MCF 10A (cell line): ENCODE results near the gene TOP3A. TPM values are rescaled to one million over a fixed set of nuclear protein-coding genes. Genes with fewer than 3 reads are reported as not detected.

ENCODE experiments used
- BruUV-seq: library from RNA; stranded (reverse); fragments of 400-500 nt; replicated peaks from 2 replicates; lab custom pipeline; 2021; lab: Mats Ljungman, UMichigan
- CTCF ChIA-PET: fragments of 300-600 bp; sonication (Branson Sonifier 250); formaldehyde crosslinking; extraction: SDS; loops from one replicate; lab custom pipeline; 2021; ENCODE audit warnings: antibody characterized with exemption, inconsistent platforms; lab: Yijun Ruan, JAX
- POLR2A ChIA-PET: fragments of 300-600, 350-650 bp; sonication (Branson Sonifier 250); formaldehyde crosslinking; extraction: SDS; loops from one replicate; lab custom pipeline; 2020; ENCODE audit warnings: antibody characterized with exemption, inconsistent platforms; lab: Yijun Ruan, JAX
- DNase-seq: peaks from one replicate; pipeline ENCODE4 v3.0.0-alpha.2; 2018; ENCODE audit not compliant: unreplicated experiment
- H3K27ac Mint-ChIP-seq: one replicate; pipeline ENCODE4 v1.8.0; 2022; ENCODE audit warnings: mild to moderate bottlenecking, low read depth, mixed read lengths; ENCODE audit not compliant: unreplicated experiment
- H3K27me3 Mint-ChIP-seq: one replicate; pipeline ENCODE4 v1.8.0; 2022; ENCODE audit warnings: mixed read lengths; ENCODE audit not compliant: insufficient read depth, unreplicated experiment
- H3K36me3 Mint-ChIP-seq: one replicate; pipeline ENCODE4 v1.8.0; 2022; ENCODE audit warnings: mild to moderate bottlenecking, moderate library complexity, mixed read lengths; ENCODE audit not compliant: insufficient read depth, unreplicated experiment
- H3K4me1 Mint-ChIP-seq: one replicate; pipeline ENCODE4 v1.8.0; 2022; ENCODE audit warnings: mixed read lengths; ENCODE audit not compliant: insufficient read depth, unreplicated experiment
- H3K4me3 Mint-ChIP-seq: one replicate; pipeline ENCODE4 v1.8.0; 2022; ENCODE audit warnings: mild to moderate bottlenecking, moderate library complexity, mixed read lengths; ENCODE audit not compliant: unreplicated experiment
- H3K9me3 Mint-ChIP-seq: one replicate; pipeline ENCODE4 v1.8.0; 2022; ENCODE audit warnings: mixed read lengths; ENCODE audit not compliant: unreplicated experiment
- CTCF ChIP-seq: fragments of 200-600 bp; IDR thresholded peaks from one replicate; pipeline ENCODE4 v1.8.0; 2022; ENCODE audit warnings: antibody characterized with exemption, mild to moderate bottlenecking; ENCODE audit not compliant: unreplicated experiment
- intact Hi-C: fragments of 100-400 bp; cut with micrococcal nuclease; formaldehyde crosslinking; loops from 2 replicates; pipeline ENCODE4 v1.14.1; 2022
- total RNA-seq: library from RNA; stranded (reverse); gene quantifications from 2 replicates; pipeline ENCODE4 v1.2.3, GENCODE V29; 2022

The TOP3A gene
- total RNA-seq, 1 experiment from 2014 or later = 32.5 TPM

GRCh38 chr17:18320301-18320700 lies 5.5 kb upstream of the TOP3A start:
- Mint-ChIP-seq H3K9me3 (no peaks in the 10 kb centered on the region), H3K4me3 (no peak overlapping the region), H3K27ac (no peak overlapping the region), H3K4me1 (peaks cover 27% of the 10 kb centered on the region), H3K36me3 (peaks cover 58% of the 10 kb centered on the region), H3K27me3 (no peaks in the 10 kb centered on the region)
- no peak for TF ChIP-seq CTCF
- intact Hi-C loops = loop anchor here (5.0 kb wide), 1 partner anchor 103 kb away; no protein-coding TSS in a partner anchor
- no peak for DNase-seq
- ChIA-PET POLR2A (interaction anchor here (0.6 to 1.6 kb wide), 2 partner anchors 13 to 305 kb away, joined by 4 to 7 read pairs; no protein-coding TSS in a partner anchor), CTCF (interaction anchor here (0.6 to 1.3 kb wide), 7 partner anchors 10 to 473 kb away, joined by 3 to 4 read pairs (median 3); no protein-coding TSS in a partner anchor)
- no TSS peak for BruUV-seq

GRCh38 chr17:18319604-18320256 lies 4.9 kb upstream of the TOP3A start:
- H3K36me3 Mint-ChIP-seq = peaks cover 52% of the 10 kb centered on the region
- POLR2A ChIA-PET = no interaction called here
- no peaks in the 10 kb centered on the region for H3K9me3 Mint-ChIP-seq
- H3K4me3 Mint-ChIP-seq = no peak overlapping the region
- peak; percentile 48 for DNase-seq
- peak; percentile 35 for TF ChIP-seq CTCF
- H3K27ac Mint-ChIP-seq = no peak overlapping the region
- BruUV-seq = no TSS peak
- H3K27me3 Mint-ChIP-seq = no peaks in the 10 kb centered on the region
- intact Hi-C loops = loop anchor here (5.0 kb wide), 1 partner anchor 102 kb away; no protein-coding TSS in a partner anchor
- peaks cover 27% of the 10 kb centered on the region for H3K4me1 Mint-ChIP-seq
- CTCF ChIA-PET = interaction anchor here (0.6 to 1.3 kb wide), 6 partner anchors 11 to 103 kb away, joined by 3 to 4 read pairs (median 3); no protein-coding TSS in a partner anchor

GRCh38 chr17:18318771-18319450 lies 4.1 kb upstream of the TOP3A start:
- peak overlapping the region; percentile 28 for H3K4me3 Mint-ChIP-seq
- peaks cover 27% of the 10 kb centered on the region for H3K4me1 Mint-ChIP-seq
- POLR2A ChIA-PET = no interaction called here
- H3K9me3 Mint-ChIP-seq = no peaks in the 10 kb centered on the region
- no TSS peak for BruUV-seq
- no peak for TF ChIP-seq CTCF
- no peaks in the 10 kb centered on the region for H3K27me3 Mint-ChIP-seq
- no peak for DNase-seq
- H3K36me3 Mint-ChIP-seq = peaks cover 44% of the 10 kb centered on the region
- CTCF ChIA-PET = no interaction called here
- no peak overlapping the region for H3K27ac Mint-ChIP-seq
- intact Hi-C loops = no loop called here

GRCh38 chr17:18318117-18318516 lies 3.3 kb upstream of the TOP3A start:
- Mint-ChIP-seq H3K9me3 (no peaks in the 10 kb centered on the region), H3K36me3 (peaks cover 37% of the 10 kb centered on the region), H3K27me3 (no peaks in the 10 kb centered on the region), H3K4me3 (peak overlapping the region; percentile 35), H3K4me1 (peaks cover 30% of the 10 kb centered on the region), H3K27ac (no peak overlapping the region)
- no peak for TF ChIP-seq CTCF
- intact Hi-C loops = no loop called here
- DNase-seq = no peak
- POLR2A ChIA-PET = no interaction called here
- no TSS peak for BruUV-seq
- CTCF ChIA-PET = interaction anchor here (1.0 kb wide), 1 partner anchor 70 kb away, joined by 3 read pairs; no protein-coding TSS in a partner anchor
